GM19043 (cell line): ENCODE results near the gene SLC4A7.
"Not testable (repeated sequence)": the region's sequence is repeated elsewhere in the genome, so short reads cannot be mapped to it uniquely, and the experiment has no call there.

Source experiments
- ATAC-seq: cut with Tn5 transposase; IDR thresholded peaks from one replicate; pipeline ENCODE4 v1.9.1; 2021; ENCODE audit warnings: low read depth; ENCODE audit not compliant: unreplicated experiment

The SLC4A7 gene

GRCh38 chr3:27328982-27329762 lies 155.0 kb downstream of the SLC4A7 start:
- ATAC-seq: not testable (repeated sequence)

- ATAC-seq: no peak
Measured at GRCh38 chr3:27326629-27327545, 157.3 kb downstream of the SLC4A7 start.

- no peak for ATAC-seq
Measured at GRCh38 chr3:27326202-27326601, 158.0 kb downstream of the SLC4A7 start.

GRCh38 chr3:27325419-27325818 lies 158.8 kb downstream of the SLC4A7 start:
- ATAC-seq: no peak

- no peak for ATAC-seq
Measured at GRCh38 chr3:27324686-27325085, 159.5 kb downstream of the SLC4A7 start.

GRCh38 chr3:27323087-27323570 lies 161.1 kb downstream of the SLC4A7 start:
- ATAC-seq: no peak
